Caco-2 (cell line): ENCODE data around the gene GPC5. TPM values are rescaled to one million over a fixed set of nuclear protein-coding genes. Genes with fewer than 3 reads are reported as not detected.

Experiments used
- BruUV-seq: library from RNA; stranded (reverse); fragments of 400-500 nt; replicated peaks from 2 replicates; lab custom pipeline; 2021; lab: Mats Ljungman, UMichigan
- CTCF ChIA-PET: fragments of 300-600 bp; sonication (Branson Sonifier 250); formaldehyde crosslinking; loops from one replicate; lab custom pipeline; 2022; ENCODE audit warnings: antibody characterized with exemption; lab: Charles Lee
- POLR2A ChIA-PET: fragments of 300-600 bp; sonication (Branson Sonifier 250); formaldehyde crosslinking; loops from one replicate; lab custom pipeline; 2022; ENCODE audit warnings: antibody characterized with exemption; lab: Charles Lee
- DNase-seq, 2 experiments: peaks; one replicate each; pipeline versions ENCODE4 v3.0.0 to v3.0.0-alpha.2; 2020 to 2022
- H3K27me3 ChIP-seq: replicated peaks from 2 replicates; pipeline ENCODE4 v1.6.0; 2011; ENCODE audit warnings: low read length; ENCODE audit not compliant: control insufficient read depth, insufficient read depth
- H3K36me3 ChIP-seq: 2 replicates; pipeline ENCODE4 v1.5.1; 2011; ENCODE audit warnings: low read length; ENCODE audit not compliant: control insufficient read depth, insufficient read depth
- H3K4me1 ChIP-seq: fragments of 250-450 bp; sonication (Bioruptor Pico); 2 replicates; pipeline ENCODE4 v1.5.1; 2020; ENCODE audit warnings: mild to moderate bottlenecking
- H3K4me3 ChIP-seq: 2 replicates; pipeline ENCODE4 v1.5.1; 2011; ENCODE audit warnings: low read depth, mild to moderate bottlenecking, control low read depth, low read length
- H3K9me3 ChIP-seq: fragments of 250-450 bp; sonication (Bioruptor Pico); 2 replicates; pipeline ENCODE4 v1.5.1; 2020; ENCODE audit warnings: mild to moderate bottlenecking, moderate library complexity
- H3K27ac Mint-ChIP-seq: one replicate; pipeline ENCODE4 v1.8.0; 2022; ENCODE audit warnings: mixed read lengths; ENCODE audit not compliant: unreplicated experiment
- H3K27me3 Mint-ChIP-seq: one replicate; pipeline ENCODE4 v1.8.0; 2022; ENCODE audit warnings: mixed read lengths; ENCODE audit not compliant: insufficient read depth, unreplicated experiment
- H3K36me3 Mint-ChIP-seq: one replicate; pipeline ENCODE4 v1.8.0; 2022; ENCODE audit warnings: mild to moderate bottlenecking, mixed read lengths; ENCODE audit not compliant: insufficient read depth, unreplicated experiment
- H3K4me1 Mint-ChIP-seq: one replicate; pipeline ENCODE4 v1.8.0; 2022; ENCODE audit warnings: low read depth, mixed read lengths; ENCODE audit not compliant: unreplicated experiment
- H3K4me3 Mint-ChIP-seq: one replicate; pipeline ENCODE4 v1.8.0; 2022; ENCODE audit warnings: mild to moderate bottlenecking, moderate library complexity, mixed read lengths; ENCODE audit not compliant: unreplicated experiment
- H3K9me3 Mint-ChIP-seq: one replicate; pipeline ENCODE4 v1.8.0; 2022; ENCODE audit warnings: mixed read lengths; ENCODE audit not compliant: unreplicated experiment
- intact Hi-C: fragments of 100-400 bp; cut with micrococcal nuclease; formaldehyde crosslinking; loops from one replicate; pipeline ENCODE4 v1.10.0; 2022; ENCODE audit not compliant: unreplicated experiment
- total RNA-seq: library from RNA; stranded (reverse); gene quantifications from 2 replicates; pipeline ENCODE4 v1.2.3, GENCODE V29; 2022
- TF ChIP-seq, protein P1 (sequence below), 2 experiments: fragments of 200-600 bp in 1 of 2; IDR thresholded peaks; 1 replicate in 1 of 2; 2 replicates in 1 of 2; pipeline versions ENCODE4 v1.5.1 to v1.8.0; 2011 to 2022; ENCODE audit warnings: antibody characterized with exemption in 1 of 2, control low read depth in 1 of 2, inconsistent platforms in 1 of 2, low read depth in 1 of 2, low read length in 1 of 2, mild to moderate bottlenecking in 1 of 2, moderate library complexity in 1 of 2; ENCODE audit not compliant: insufficient read depth in 1 of 2, severe bottlenecking in 1 of 2, unreplicated experiment in 1 of 2

GPC5 gene
- total RNA-seq, 1 experiment from 2014 or later, result 4.1 TPM

DNA sequence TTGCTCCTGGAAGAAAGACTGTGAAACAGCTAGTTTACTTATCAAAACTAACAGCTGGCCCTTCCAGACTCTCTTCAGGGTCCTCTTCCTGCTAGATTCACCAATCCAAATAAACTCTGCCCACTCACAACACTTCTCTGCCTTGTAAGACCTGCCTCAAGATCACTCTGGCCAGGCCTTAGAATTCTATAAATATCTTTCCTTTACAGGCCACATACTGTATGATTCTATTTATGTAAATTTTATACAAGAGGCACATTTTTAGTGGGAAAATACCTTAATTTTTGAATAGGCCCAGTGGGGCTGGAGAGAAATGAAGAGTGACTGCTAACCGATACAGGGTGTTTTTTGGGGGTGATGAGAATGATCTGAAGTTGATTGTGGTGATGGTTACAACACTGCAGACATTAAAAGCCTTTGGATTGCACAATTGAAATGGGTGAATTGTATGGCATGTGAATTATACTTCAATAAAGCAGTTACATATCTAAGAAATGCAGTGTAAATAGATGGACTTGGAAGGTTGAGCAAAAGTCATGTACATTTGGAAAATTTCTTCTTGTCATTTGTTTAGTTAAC lies 141.8 kb downstream of the GPC5 start:
- ChIA-PET POLR2A (no interaction called here), CTCF (no interaction called here)
- Histone ChIP-seq H3K36me3 (no peaks in the 10 kb centered on the region), H3K4me3 (no peak overlapping the region), H3K9me3 (no peaks in the 10 kb centered on the region), H3K4me1 (peaks cover 31% of the 10 kb centered on the region), H3K27me3 (no peaks in the 10 kb centered on the region)
- BruUV-seq, result no TSS peak
- no peaks in the 10 kb centered on the region for H3K36me3 Mint-ChIP-seq
- H3K27me3 Mint-ChIP-seq, result no peaks in the 10 kb centered on the region
- peak overlapping the region; percentile 79 for H3K27ac Mint-ChIP-seq
- TF ChIP-seq, protein P1, sequence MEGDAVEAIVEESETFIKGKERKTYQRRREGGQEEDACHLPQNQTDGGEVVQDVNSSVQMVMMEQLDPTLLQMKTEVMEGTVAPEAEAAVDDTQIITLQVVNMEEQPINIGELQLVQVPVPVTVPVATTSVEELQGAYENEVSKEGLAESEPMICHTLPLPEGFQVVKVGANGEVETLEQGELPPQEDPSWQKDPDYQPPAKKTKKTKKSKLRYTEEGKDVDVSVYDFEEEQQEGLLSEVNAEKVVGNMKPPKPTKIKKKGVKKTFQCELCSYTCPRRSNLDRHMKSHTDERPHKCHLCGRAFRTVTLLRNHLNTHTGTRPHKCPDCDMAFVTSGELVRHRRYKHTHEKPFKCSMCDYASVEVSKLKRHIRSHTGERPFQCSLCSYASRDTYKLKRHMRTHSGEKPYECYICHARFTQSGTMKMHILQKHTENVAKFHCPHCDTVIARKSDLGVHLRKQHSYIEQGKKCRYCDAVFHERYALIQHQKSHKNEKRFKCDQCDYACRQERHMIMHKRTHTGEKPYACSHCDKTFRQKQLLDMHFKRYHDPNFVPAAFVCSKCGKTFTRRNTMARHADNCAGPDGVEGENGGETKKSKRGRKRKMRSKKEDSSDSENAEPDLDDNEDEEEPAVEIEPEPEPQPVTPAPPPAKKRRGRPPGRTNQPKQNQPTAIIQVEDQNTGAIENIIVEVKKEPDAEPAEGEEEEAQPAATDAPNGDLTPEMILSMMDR (IDR thresholded peaks at IDR 0.05; ENCODE audit: insufficient read depth in 1 of 2, low read depth in 1 of 2, low read length in 1 of 2, severe bottlenecking in 1 of 2, unreplicated experiment in 1 of 2), result no peak
- no peaks in the 10 kb centered on the region for H3K9me3 Mint-ChIP-seq
- intact Hi-C loops, result no loop called here
- DNase-seq, result peak in 1 of 2 experiments; percentile 15
- H3K4me1 Mint-ChIP-seq, result peaks cover 13% of the 10 kb centered on the region
- H3K4me3 Mint-ChIP-seq, result peak overlapping the region; percentile 40

DNA sequence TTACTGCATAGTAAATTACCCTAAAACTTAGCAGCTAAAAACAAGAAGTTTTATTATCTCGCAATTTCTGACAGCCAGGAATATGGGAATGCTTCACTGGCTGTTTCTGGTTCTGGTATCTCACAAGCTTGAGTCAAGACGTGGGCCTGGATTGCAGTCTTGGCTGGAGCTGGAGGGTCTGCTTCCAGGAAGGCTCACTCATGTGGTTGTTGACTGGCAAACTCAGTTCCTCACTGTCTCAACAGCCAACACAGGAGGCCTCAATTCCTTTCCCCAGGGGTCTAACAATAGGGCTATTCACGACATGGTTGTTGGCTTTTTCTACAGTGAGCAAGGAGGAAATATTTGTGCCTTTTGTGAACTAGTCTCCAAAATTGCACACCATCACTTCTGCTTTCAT lies 146.3 kb downstream of the GPC5 start:
- peaks cover 8% of the 10 kb centered on the region for H3K4me1 Mint-ChIP-seq
- peaks cover 10% of the 10 kb centered on the region for H3K9me3 Mint-ChIP-seq
- POLR2A ChIA-PET, result no interaction called here
- no peaks in the 10 kb centered on the region for H3K27me3 Mint-ChIP-seq
- no peak overlapping the region for H3K4me3 ChIP-seq
- peak in 1 of 2 experiments; percentile 40 for DNase-seq
- no peaks in the 10 kb centered on the region for H3K27me3 ChIP-seq
- H3K4me3 Mint-ChIP-seq, result no peak overlapping the region
- CTCF ChIA-PET, result interaction anchor here (0.6 kb wide), 1 partner anchor 35 kb away, joined by 3 read pairs; no protein-coding TSS in a partner anchor
- TF ChIP-seq, protein P1 (IDR thresholded peaks at IDR 0.05; ENCODE audit: insufficient read depth in 1 of 2, low read depth in 1 of 2, low read length in 1 of 2, severe bottlenecking in 1 of 2, unreplicated experiment in 1 of 2), result no peak
- intact Hi-C loops, result no loop called here
- H3K4me1 ChIP-seq, result peaks cover 17% of the 10 kb centered on the region
- H3K27ac Mint-ChIP-seq, result no peak overlapping the region
- H3K9me3 ChIP-seq, result peaks cover 5% of the 10 kb centered on the region; the same call in 1 of the 2 replicates
- H3K36me3 ChIP-seq, result no peaks in the 10 kb centered on the region
- H3K36me3 Mint-ChIP-seq, result no peaks in the 10 kb centered on the region
- no TSS peak for BruUV-seq

DNA sequence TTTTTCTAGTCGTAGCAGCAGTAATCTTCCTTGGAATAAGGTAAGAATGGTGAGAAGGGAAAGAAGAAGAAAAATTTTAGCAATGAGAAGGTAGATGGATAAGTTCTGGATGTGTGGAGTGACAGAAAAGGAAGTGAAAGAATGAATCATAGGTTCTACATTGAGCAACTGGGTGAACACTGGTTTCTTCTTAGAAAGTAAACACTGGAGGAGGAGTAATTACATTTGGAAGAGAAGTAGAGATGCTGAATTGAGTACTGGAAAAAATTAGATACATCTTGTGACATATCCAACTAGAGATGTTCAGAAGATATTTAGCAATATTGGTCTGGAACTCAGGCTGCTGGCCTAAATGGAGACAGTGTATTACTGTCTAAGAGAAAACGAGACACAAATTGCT lies 148.5 kb downstream of the GPC5 start:
- Mint-ChIP-seq H3K4me1 (no peaks in the 10 kb centered on the region), H3K36me3 (no peaks in the 10 kb centered on the region), H3K4me3 (no peak overlapping the region), H3K9me3 (peaks cover 23% of the 10 kb centered on the region), H3K27me3 (no peaks in the 10 kb centered on the region), H3K27ac (no peak overlapping the region)
- POLR2A ChIA-PET, result no interaction called here
- Histone ChIP-seq H3K4me1 (no peaks in the 10 kb centered on the region), H3K36me3 (no peaks in the 10 kb centered on the region), H3K27me3 (no peaks in the 10 kb centered on the region), H3K4me3 (no peak overlapping the region), H3K9me3 (peaks cover 8% of the 10 kb centered on the region; the same call in 1 of the 2 replicates)
- CTCF ChIA-PET, result no interaction called here
- intact Hi-C loops, result no loop called here
- TF ChIP-seq, protein P1 (IDR thresholded peaks at IDR 0.05; ENCODE audit: insufficient read depth in 1 of 2, low read depth in 1 of 2, low read length in 1 of 2, severe bottlenecking in 1 of 2, unreplicated experiment in 1 of 2), result no peak
- DNase-seq, result no peak
- BruUV-seq, result no TSS peak
